IPS DF 6.9 (cell line): ENCODE results near the gene MAD1L1.

ENCODE experiments used
- DNase-seq: peaks from one replicate; pipeline ENCODE4 v3.0.0-alpha.2; 2013; ENCODE audit warnings: low read depth, low spot score
- H3K27ac ChIP-seq: one replicate; pipeline ENCODE4 v1.5.1; 2013; ENCODE audit warnings: low read length, control low read depth
- H3K27me3 ChIP-seq: 2 replicates; pipeline ENCODE4 v1.6.1; 2013; ENCODE audit warnings: mild to moderate bottlenecking, low read length; ENCODE audit not compliant: control insufficient read depth, insufficient read depth
- H3K36me3 ChIP-seq: 2 replicates; pipeline ENCODE4 v1.6.1; 2013; ENCODE audit warnings: low read length; ENCODE audit not compliant: control insufficient read depth, insufficient read depth
- H3K4me1 ChIP-seq: 2 replicates; pipeline ENCODE4 v1.6.1; 2013; ENCODE audit warnings: low read length; ENCODE audit not compliant: control insufficient read depth, insufficient read depth
- H3K4me3 ChIP-seq: 2 replicates; pipeline ENCODE4 v1.5.1; 2013; ENCODE audit warnings: mild to moderate bottlenecking, low read length
- H3K9me3 ChIP-seq: 2 replicates; pipeline ENCODE4 v1.6.1; 2013; ENCODE audit warnings: low read length, inconsistent platforms; ENCODE audit not compliant: control insufficient read depth, insufficient read depth
- WGBS: extraction: QIAGEN DNeasy Blood & Tissue Kit; methylation state at CpG from one replicate; pipeline ENCODE4 v1.1.7; 2013; ENCODE audit warnings: mixed read lengths, missing lambda C conversion rate; ENCODE audit not compliant: insufficient read length, insufficient coverage; 5-methylcytosine and 5-hydroxymethylcytosine counted together

Gene MAD1L1

DNA sequence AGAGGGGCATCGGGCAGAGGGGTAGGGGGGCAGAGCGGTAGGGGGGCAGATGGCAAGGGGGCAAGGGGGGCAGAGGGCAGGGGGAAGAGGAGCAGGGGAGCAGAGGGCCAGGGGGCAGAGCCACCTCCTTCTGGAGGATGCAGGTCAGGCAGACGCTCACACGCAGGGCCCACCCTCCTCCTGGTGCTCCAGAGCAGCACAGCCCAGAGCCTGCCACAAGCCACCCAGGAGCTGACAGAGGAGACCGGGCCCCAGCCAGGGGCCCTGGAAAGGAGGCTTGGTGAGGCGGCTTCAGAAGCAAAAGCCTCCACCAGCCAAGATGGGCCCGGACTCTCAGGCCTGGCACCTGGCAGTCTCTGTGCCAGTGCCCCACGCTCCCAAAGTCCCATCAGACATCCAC is 13.1 kb downstream of the MAD1L1 start:
- Histone ChIP-seq H3K27ac (no peak overlapping the region), H3K9me3 (no peaks in the 10 kb centered on the region), H3K4me3 (no peak overlapping the region), H3K4me1 (no peaks in the 10 kb centered on the region; the same call in 1 of the 2 replicates), H3K27me3 (no peaks in the 10 kb centered on the region), H3K36me3 (peaks cover 51% of the 10 kb centered on the region)
- WGBS, result no CpG with 5 or more reads among the region's 8 CpGs
- no peak for DNase-seq

DNA sequence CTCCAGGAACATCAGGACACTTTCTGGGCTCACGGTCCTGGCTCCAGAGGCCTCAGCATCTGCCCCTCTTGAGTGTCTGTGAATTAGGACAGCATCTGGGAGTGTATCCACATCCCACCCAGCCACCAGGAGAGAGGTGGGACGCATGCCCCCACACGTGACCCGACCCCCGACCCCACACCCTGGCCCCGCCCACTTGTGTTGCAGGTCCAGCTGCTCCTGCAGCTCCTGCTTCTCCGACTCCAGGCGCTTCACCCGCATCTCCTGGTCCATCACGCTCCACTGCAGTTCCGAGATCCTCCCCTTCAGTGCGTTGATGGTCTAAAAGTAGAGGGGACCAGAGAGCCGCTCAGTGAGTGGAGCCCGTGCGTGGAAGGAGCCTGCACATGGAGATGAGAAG is 13.6 kb downstream of the MAD1L1 start:
- Histone ChIP-seq H3K4me1 (no peaks in the 10 kb centered on the region; the same call in 1 of the 2 replicates), H3K4me3 (no peak overlapping the region), H3K27me3 (no peaks in the 10 kb centered on the region), H3K27ac (no peak overlapping the region), H3K36me3 (peaks cover 51% of the 10 kb centered on the region), H3K9me3 (no peaks in the 10 kb centered on the region)
- DNase-seq, result no peak
- WGBS, result no CpG with 5 or more reads among the region's 15 CpGs

DNA sequence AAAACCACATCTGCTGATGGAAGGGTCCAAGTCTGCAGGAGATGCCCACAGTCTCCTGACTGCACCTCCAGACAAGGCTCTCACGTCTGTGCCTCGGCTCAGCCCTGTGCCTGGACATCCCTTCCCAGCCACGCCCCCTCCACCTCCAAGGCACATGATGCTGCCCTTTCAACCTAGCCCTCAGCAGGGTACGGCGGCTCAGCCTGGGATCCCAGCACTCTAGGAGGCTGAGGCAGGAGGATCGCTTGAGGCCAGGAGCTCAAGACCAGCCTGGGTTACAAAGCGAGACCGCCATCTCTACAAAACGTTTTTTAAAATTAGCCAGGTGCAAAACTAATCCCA is 14.3 kb downstream of the MAD1L1 start:
- Histone ChIP-seq H3K9me3 (no peaks in the 10 kb centered on the region), H3K27ac (no peak overlapping the region), H3K4me1 (no peaks in the 10 kb centered on the region; the same call in 1 of the 2 replicates), H3K4me3 (no peak overlapping the region), H3K27me3 (no peaks in the 10 kb centered on the region), H3K36me3 (peaks cover 52% of the 10 kb centered on the region)
- DNase-seq, result no peak
- no CpG with 5 or more reads among the region's 9 CpGs for WGBS

DNA sequence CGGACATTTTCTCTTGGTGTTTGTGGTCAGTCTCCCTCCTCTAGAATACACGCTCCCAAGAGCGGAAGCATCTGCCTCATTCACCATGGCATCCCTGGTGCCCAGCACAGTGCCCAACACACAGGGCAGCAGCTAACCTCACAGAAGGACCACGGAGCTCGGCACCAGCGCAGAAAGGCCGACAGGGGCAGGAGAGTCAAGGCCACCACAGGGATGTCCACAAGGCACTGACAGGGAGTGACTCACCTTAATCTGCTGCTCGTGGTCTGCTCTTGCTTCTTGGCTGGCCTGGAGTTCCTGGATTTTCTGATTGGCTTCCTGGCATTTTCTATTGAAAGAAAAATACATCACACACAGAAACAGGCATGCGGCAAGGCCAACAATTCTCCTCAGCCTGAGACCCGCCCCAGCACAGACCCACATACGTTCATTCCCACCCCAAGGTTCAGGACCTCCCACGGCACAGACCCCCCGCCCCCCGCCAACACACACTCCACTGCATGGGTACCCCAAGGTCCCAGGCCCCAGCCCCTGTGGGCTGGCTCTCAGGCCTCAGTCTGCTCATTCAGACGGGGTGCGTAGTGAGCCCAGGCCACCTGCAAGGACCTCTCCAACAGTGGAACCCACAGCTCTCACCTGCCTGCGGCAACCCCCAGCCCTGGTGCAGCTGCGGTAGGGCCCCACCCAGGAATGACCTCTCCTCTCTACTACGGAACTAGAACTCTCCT is 14.9 kb downstream of the MAD1L1 start:
- DNase-seq, result no peak
- H3K4me3 ChIP-seq, result no peak overlapping the region
- H3K27me3 ChIP-seq, result no peaks in the 10 kb centered on the region
- peaks cover 56% of the 10 kb centered on the region for H3K36me3 ChIP-seq
- WGBS, result no CpG with 5 or more reads among the region's 19 CpGs
- no peaks in the 10 kb centered on the region for H3K9me3 ChIP-seq
- no peak overlapping the region for H3K27ac ChIP-seq
- H3K4me1 ChIP-seq, result no peaks in the 10 kb centered on the region

DNA sequence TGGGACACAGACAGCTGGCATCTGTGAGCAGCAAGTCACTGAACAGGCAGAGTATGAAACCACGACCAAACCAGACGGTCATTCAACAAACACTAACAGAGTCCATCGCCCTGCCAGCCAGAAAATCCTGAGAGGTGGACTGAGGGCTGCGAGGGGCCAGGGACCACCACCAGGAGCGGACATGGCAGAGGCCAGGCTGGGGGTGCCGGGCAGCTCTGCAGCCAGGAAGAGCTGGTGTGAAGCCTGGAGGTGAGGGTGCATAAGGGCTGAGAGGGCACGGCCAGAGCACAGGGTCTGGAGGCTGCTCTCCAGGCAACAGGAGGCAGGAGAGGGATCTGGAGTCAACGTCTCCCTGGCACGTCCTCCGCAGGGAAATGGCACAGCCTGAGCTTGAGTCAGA is 15.5 kb downstream of the MAD1L1 start:
- Histone ChIP-seq H3K36me3 (peaks cover 54% of the 10 kb centered on the region), H3K4me1 (no peaks in the 10 kb centered on the region), H3K4me3 (no peak overlapping the region), H3K9me3 (no peaks in the 10 kb centered on the region), H3K27me3 (no peaks in the 10 kb centered on the region), H3K27ac (no peak overlapping the region)
- DNase-seq, result no peak
- no CpG with 5 or more reads among the region's 10 CpGs for WGBS

DNA sequence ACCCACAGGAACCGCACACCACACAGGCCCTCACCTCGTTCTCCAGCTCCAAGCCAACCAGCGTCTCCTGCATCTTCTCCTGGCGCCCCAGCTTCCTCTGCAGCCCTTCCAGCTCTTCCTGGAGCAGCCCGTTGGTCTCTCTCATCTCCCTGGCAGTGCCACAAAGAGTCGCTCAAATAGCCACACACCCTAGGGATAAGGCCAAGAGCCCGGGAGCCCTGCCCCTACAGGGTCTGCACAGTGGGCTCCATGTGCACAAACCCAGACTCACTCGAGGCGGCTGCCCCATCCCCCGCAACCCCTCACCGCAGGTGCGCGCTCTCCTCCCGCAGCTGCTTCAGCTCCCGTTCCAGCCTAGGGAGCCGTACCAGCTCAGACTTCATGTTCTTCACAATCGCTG is 16.9 kb downstream of the MAD1L1 start:
- DNase-seq, result no peak
- Histone ChIP-seq H3K4me3 (no peak overlapping the region), H3K27ac (no peak overlapping the region), H3K36me3 (peaks cover 59% of the 10 kb centered on the region), H3K9me3 (no peaks in the 10 kb centered on the region), H3K27me3 (no peaks in the 10 kb centered on the region), H3K4me1 (no peaks in the 10 kb centered on the region)
- WGBS, result no CpG with 5 or more reads among the region's 17 CpGs

DNA sequence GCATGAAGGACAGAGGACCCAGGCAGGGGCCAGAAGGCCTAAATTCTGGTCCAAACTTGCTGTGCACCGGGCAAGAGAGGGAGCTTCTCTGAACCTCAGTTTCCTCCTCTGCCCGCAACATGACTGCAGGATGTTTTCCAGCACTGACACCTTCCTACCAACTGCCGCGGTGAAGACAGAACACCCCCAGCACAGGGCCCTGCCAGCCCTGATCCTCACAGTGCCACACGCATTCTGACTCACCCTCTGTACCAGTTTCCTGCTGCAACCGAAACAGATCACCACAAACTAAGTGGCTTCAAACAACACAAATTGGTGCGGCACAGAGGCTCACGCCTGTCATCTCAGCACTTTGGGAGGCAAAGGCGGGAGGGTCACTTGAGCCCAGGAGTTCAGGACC is 18.1 kb downstream of the MAD1L1 start:
- DNase-seq, result no peak
- Histone ChIP-seq H3K36me3 (peaks cover 58% of the 10 kb centered on the region), H3K27me3 (no peaks in the 10 kb centered on the region), H3K4me3 (no peak overlapping the region), H3K27ac (no peak overlapping the region), H3K4me1 (no peaks in the 10 kb centered on the region), H3K9me3 (no peaks in the 10 kb centered on the region)
- no CpG with 5 or more reads among the region's 9 CpGs for WGBS

DNA sequence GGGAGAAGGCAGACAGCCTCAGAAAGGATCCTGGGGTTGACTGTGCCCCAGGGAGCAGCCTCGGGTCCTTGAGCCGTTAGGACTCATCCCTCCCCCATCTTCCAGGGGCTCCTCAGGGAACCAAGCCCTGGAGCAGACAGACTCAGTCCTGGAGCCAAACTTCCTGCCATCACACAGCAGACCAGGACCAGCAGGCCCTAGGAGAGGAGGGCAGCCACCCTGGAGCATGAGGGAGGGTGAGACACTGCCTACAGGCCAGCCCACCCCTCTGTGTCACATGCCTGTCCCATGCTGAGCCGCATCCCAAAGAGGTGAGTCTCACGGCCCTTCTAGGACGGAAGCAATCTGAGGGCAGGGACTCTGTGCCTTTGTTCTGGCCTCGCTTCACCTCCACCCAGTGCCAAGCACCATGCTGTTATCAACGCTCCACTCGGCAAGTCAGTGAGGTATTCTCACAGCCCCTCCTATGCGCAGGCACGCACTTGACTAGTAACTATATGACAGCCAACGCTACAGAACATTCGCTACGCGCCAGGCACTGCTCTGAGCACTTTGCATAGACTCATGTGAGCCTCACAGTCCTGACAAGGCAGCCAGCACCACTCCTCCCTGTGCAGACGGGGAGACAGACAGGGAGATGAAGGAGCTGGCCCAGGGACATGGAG is 19.1 kb downstream of the MAD1L1 start:
- Histone ChIP-seq H3K27ac (no peak overlapping the region), H3K4me3 (no peak overlapping the region), H3K9me3 (no peaks in the 10 kb centered on the region), H3K27me3 (no peaks in the 10 kb centered on the region), H3K36me3 (peaks cover 59% of the 10 kb centered on the region), H3K4me1 (no peaks in the 10 kb centered on the region)
- WGBS, result no CpG with 5 or more reads among the region's 15 CpGs
- DNase-seq, result no peak

DNA sequence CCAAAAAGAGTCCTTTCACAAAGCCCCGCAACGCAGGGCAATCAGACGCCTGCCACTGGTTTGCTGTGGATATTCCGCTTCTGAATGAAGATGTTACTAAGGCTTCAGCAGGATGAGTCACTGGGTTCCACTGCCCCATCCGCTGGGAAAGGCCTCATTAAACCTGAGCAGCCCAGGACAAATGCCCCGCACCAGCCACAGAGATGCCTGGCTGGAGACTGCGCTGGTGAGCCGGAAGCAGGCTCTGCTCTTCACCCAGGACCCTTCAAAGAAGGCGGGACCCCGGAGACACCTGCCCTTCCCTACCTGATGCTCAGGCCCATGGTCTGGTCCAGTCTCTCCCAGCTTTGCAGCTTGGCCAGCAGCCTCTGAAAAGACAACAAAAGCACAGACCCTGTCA is 19.8 kb downstream of the MAD1L1 start:
- Histone ChIP-seq H3K36me3 (peaks cover 58% of the 10 kb centered on the region), H3K4me1 (no peaks in the 10 kb centered on the region)
- no CpG with 5 or more reads among the region's 10 CpGs for WGBS

DNA sequence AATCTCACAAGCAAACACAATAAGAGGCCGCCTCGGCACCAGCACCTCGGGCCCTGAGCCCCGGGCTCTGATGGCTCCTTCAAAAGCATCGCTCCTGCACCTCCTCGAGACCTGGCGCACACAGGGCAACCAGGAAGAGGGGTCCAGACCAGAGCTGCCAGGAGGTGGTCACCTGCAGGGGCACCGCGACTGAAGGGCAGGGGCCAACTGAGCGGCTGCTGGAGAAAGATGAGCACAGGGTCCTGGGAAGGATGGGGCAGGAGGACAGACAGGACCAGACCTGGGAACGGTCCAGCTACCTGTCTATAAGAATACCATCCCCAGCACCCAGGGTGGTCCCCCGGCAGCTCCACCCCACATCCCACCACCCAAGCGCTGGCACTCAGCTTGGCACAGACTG is 20.8 kb downstream of the MAD1L1 start:
- H3K36me3 ChIP-seq, result peaks cover 48% of the 10 kb centered on the region
- no CpG with 5 or more reads among the region's 13 CpGs for WGBS
- no peaks in the 10 kb centered on the region for H3K4me1 ChIP-seq
- no peak for DNase-seq
- no peaks in the 10 kb centered on the region for H3K9me3 ChIP-seq
- no peak overlapping the region for H3K27ac ChIP-seq
- H3K27me3 ChIP-seq, result no peaks in the 10 kb centered on the region
- H3K4me3 ChIP-seq, result no peak overlapping the region

More for the DNA sequence above, 19.8 kb downstream of the MAD1L1 start:
- Histone ChIP-seq H3K4me3 (no peak overlapping the region), H3K27me3 (no peaks in the 10 kb centered on the region), H3K27ac (no peak overlapping the region), H3K9me3 (no peaks in the 10 kb centered on the region)
- DNase-seq, result no peak
